Sigmoid colon (tissue), 7 donors: ENCODE results near the gene ATP9A. TPM values are rescaled to one million over a fixed set of nuclear protein-coding genes. Genes with fewer than 3 reads are reported as not detected.

Source experiments
- DNase-seq: peaks from one replicate; pipeline ENCODE4 v3.0.0-alpha.2; 2019
- H3K27ac ChIP-seq, 4 donors: fragments of 200-600 bp; sonication (generic); one replicate each; pipeline ENCODE4 v1.5.1; 2016 to 2019; ENCODE audit warnings: mild to moderate bottlenecking in 1 of 4
- H3K27me3 ChIP-seq, 3 donors: fragments of 200-600 bp; sonication (generic); one replicate each; pipeline ENCODE4 v1.5.1; 2019; ENCODE audit warnings: mild to moderate bottlenecking in 1 of 3
- H3K36me3 ChIP-seq, 4 donors: fragments of 200-600 bp; sonication (generic); one replicate each; pipeline ENCODE4 v1.5.1; 2016 to 2019
- H3K4me1 ChIP-seq, 4 donors: fragments of 200-600 bp; sonication (generic); one replicate each; pipeline ENCODE4 v1.5.1; 2017 to 2019
- H3K4me3 ChIP-seq, 4 donors: fragments of 200-600 bp; sonication (generic); one replicate each; pipeline ENCODE4 v1.5.1; 2017 to 2019; ENCODE audit warnings: mild to moderate bottlenecking in 2 of 4, moderate library complexity in 1 of 4
- H3K9me3 ChIP-seq, 4 donors: fragments of 200-600 bp in 3 of 4; sonication (generic) in 3 of 4; one replicate each; pipeline versions ENCODE4 v1.5.1 to v1.6.1; 2013 to 2019
- CTCF ChIP-seq, 4 experiments: fragments of 450-650 bp in 3 of 4; fragments of 200-600 bp in 1 of 4; IDR thresholded peaks; one replicate each; pipeline ENCODE4 v1.5.1; 2016 to 2019; ENCODE audit warnings: antibody characterized with exemption in 4 of 4, mild to moderate bottlenecking in 3 of 4, moderate library complexity in 2 of 4
- EP300 ChIP-seq, 4 donors: sonication (generic); formaldehyde crosslinking; IDR thresholded peaks; one replicate each; pipeline ENCODE4 v1.6.1; 2017; ENCODE audit warnings: antibody characterized with exemption in 4 of 4
- POLR2A ChIP-seq, 2 donors: fragments of 450-650 bp; IDR thresholded peaks; one replicate each; pipeline ENCODE4 v1.6.1; 2016; ENCODE audit warnings: antibody characterized with exemption in 2 of 2, mild to moderate bottlenecking in 2 of 2, moderate library complexity in 2 of 2
- POLR2AphosphoS5 ChIP-seq, 4 donors: sonication (generic); formaldehyde crosslinking; IDR thresholded peaks; one replicate each; pipeline ENCODE4 v1.6.1; 2017; ENCODE audit warnings: antibody characterized with exemption in 4 of 4
- WGBS, 2 donors: extraction: QIAGEN DNeasy Blood & Tissue Kit; methylation state at CpG; one replicate each; pipeline ENCODE4 v1.1.7; 2013; 5-methylcytosine and 5-hydroxymethylcytosine counted together
- intact Hi-C: fragments of 100-400 bp; cut with DNase I; formaldehyde crosslinking; loops from one replicate; pipeline ENCODE4 v1.15.1; 2023
- polyA plus RNA-seq, 3 donors: library from polyadenylated mRNA; stranded (reverse); fragments of 200-250 nt; gene quantifications; one replicate each; pipeline ENCODE4 v1.2.3, GENCODE V29; 2013
- total RNA-seq, 4 donors: library from RNA; depleted of rRNA; stranded (reverse); fragments of >200 nt; gene quantifications; one replicate each; pipeline ENCODE4 v1.1.0, GENCODE V29; 2016
- donor health status: healthy with polysubstance abuse.
- donor health status: Bipolar disorder and iron deficiency.
- donor health status: healthy.

ATP9A gene
- total and polyA plus RNA-seq, 7 donors: 4.2 to 34.8 (median 31.0) TPM

GRCh38 chr20:51627586-51627985 lies 140.6 kb downstream of the ATP9A start:
- TF ChIP-seq POLR2A (IDR thresholded peaks at IDR 0.05): no peak
- no peak for TF ChIP-seq POLR2AphosphoS5 (IDR thresholded peaks at IDR 0.05)
- TF ChIP-seq CTCF (IDR thresholded peaks at IDR 0.05): no peak
- TF ChIP-seq EP300 (IDR thresholded peaks at IDR 0.05): no peak

GRCh38 chr20:51625105-51625504 lies 143.1 kb downstream of the ATP9A start:
- H3K9me3 ChIP-seq: no peaks in the 10 kb centered on the region
- TF ChIP-seq POLR2A (IDR thresholded peaks at IDR 0.05) (no peak), CTCF (IDR thresholded peaks at IDR 0.05) (no peak), EP300 (IDR thresholded peaks at IDR 0.05) (no peak), POLR2AphosphoS5 (IDR thresholded peaks at IDR 0.05) (no peak)
- peaks cover 3 to 44% (median 4%) of the 10 kb centered on the region in 4 donors for H3K36me3 ChIP-seq
- peaks cover 0 to 7% (median 1%) of the 10 kb centered on the region in 4 donors for H3K4me1 ChIP-seq
- 86 to 90% methylated on average over 14 of the region's 14 CpGs for WGBS, 2 donors
- no peak overlapping the region for H3K4me3 ChIP-seq
- no peaks in the 10 kb centered on the region for H3K27me3 ChIP-seq
- intact Hi-C loops: no loop called here
- H3K27ac ChIP-seq: no peak overlapping the region
- DNase-seq: no peak

More at GRCh38 chr20:51627586-51627985, 140.6 kb downstream of the ATP9A start:
- Histone ChIP-seq H3K27ac (no peak overlapping the region), H3K36me3 (peaks cover 3 to 34% (median 4%) of the 10 kb centered on the region in 4 donors), H3K4me3 (no peak overlapping the region), H3K27me3 (no peaks in the 10 kb centered on the region), H3K9me3 (no peaks in the 10 kb centered on the region), H3K4me1 (peaks cover 0 to 29% (median 21%) of the 10 kb centered on the region in 4 donors)
- no peak for DNase-seq
- 92 to 93% methylated on average over 10 of the region's 10 CpGs for WGBS, 2 donors
- intact Hi-C loops: no loop called here

GRCh38 chr20:51624157-51624731 lies 143.9 kb downstream of the ATP9A start:
- H3K9me3 ChIP-seq: no peaks in the 10 kb centered on the region
- peaks cover 3 to 44% (median 4%) of the 10 kb centered on the region in 4 donors for H3K36me3 ChIP-seq
- intact Hi-C loops: no loop called here
- H3K4me3 ChIP-seq: no peak overlapping the region
- no peak for TF ChIP-seq EP300 (IDR thresholded peaks at IDR 0.05)
- no peak for TF ChIP-seq POLR2AphosphoS5 (IDR thresholded peaks at IDR 0.05)
- no peak for TF ChIP-seq POLR2A (IDR thresholded peaks at IDR 0.05)
- peak in 3 of 4 experiments; percentile 17 to 50 (median 46) for TF ChIP-seq CTCF (IDR thresholded peaks at IDR 0.05)
- DNase-seq: no peak
- H3K4me1 ChIP-seq: no peaks in the 10 kb centered on the region
- no peaks in the 10 kb centered on the region for H3K27me3 ChIP-seq
- 76 to 79% methylated on average over 17 of the region's 17 CpGs for WGBS, 2 donors
- H3K27ac ChIP-seq: no peak overlapping the region

- Histone ChIP-seq H3K4me1 (no peaks in the 10 kb centered on the region), H3K27ac (no peak overlapping the region), H3K36me3 (peaks cover 6 to 46% (median 9%) of the 10 kb centered on the region in 4 donors), H3K9me3 (no peaks in the 10 kb centered on the region), H3K4me3 (no peak overlapping the region), H3K27me3 (no peaks in the 10 kb centered on the region)
- 94% methylated on average over 9 of the region's 9 CpGs for WGBS, 2 donors
- intact Hi-C loops: no loop called here
- no peak for DNase-seq
- TF ChIP-seq POLR2AphosphoS5 (IDR thresholded peaks at IDR 0.05) (no peak), POLR2A (IDR thresholded peaks at IDR 0.05) (no peak), EP300 (IDR thresholded peaks at IDR 0.05) (no peak)
Observed at GRCh38 chr20:51623255-51623654, 144.9 kb downstream of the ATP9A start.

DNA sequence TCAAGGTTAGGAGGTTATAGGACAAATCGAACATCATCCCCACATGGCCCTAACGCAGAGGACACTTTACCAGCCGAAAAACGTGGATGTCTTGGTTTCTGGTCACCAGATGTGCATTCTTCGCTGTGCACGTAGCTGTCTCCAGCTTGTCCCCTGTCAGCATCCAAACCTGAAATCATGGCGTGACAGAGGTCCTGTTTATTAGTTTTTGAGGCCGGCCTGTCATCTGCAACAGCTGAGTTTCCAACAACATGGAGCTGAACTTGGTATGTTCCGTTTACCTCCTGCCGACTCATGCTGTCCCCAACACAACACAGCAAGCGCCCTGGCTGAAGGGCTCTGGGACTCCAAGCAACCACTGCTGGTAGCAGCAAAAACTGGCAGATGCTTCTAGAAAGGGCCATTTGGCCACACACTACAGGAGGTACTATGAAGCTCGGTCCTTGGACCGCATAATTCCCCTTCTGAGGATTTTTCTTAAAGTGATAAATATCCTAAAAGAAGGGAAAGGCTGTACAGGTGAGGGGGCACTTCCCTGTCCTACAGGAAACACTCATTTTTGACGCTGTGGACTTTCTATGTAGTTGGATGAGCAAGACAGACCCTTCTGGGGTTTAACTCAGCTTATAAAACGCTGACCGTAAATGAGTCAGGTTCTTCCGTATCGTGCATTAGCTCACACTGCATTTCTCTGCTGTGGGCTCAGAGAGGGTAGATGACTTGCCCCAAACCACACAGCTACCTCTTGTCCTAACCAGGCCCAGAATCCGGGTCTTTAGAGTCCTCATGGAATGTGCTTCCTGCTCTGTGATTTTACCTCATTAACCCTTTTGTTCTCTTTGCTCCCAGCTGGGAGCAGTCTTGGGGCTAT lies 146.0 kb downstream of the ATP9A start:
- Histone ChIP-seq H3K36me3 (peaks cover 5 to 52% (median 18%) of the 10 kb centered on the region in 4 donors), H3K27ac (no peak overlapping the region), H3K4me1 (no peaks in the 10 kb centered on the region), H3K9me3 (no peaks in the 10 kb centered on the region), H3K4me3 (no peak overlapping the region), H3K27me3 (no peaks in the 10 kb centered on the region)
- intact Hi-C loops: no loop called here
- WGBS, 2 donors: 88 to 90% methylated on average over 19 of the region's 19 CpGs
- no peak for DNase-seq
- no peak for TF ChIP-seq POLR2AphosphoS5 (IDR thresholded peaks at IDR 0.05)
- no peak for TF ChIP-seq CTCF (IDR thresholded peaks at IDR 0.05)
- no peak for TF ChIP-seq POLR2A (IDR thresholded peaks at IDR 0.05)
- TF ChIP-seq EP300 (IDR thresholded peaks at IDR 0.05): no peak
